Endothelial cell of umbilical vein (primary cell): ENCODE data around the gene MICALL1.

Source experiments
- CTCF ChIP-seq, 2 donors: IDR thresholded peaks; 1 replicate in 1 of 2; 2 replicates in 1 of 2; pipeline ENCODE4 v1.5.1; 2011; ENCODE audit warnings: low read length in 2 of 2, mild to moderate bottlenecking in 2 of 2, moderate library complexity in 2 of 2, control low read depth in 1 of 2, inconsistent platforms in 1 of 2, low read depth in 1 of 2; ENCODE audit not compliant: insufficient read depth in 1 of 2; ENCODE audit errors: extremely low read depth in 1 of 2
- EZH2 ChIP-seq: IDR thresholded peaks from 2 replicates; pipeline ENCODE4 v1.6.1; 2012; ENCODE audit warnings: borderline replicate concordance, low read depth, mild to moderate bottlenecking, moderate library complexity, low read length, inconsistent platforms; ENCODE audit not compliant: severe bottlenecking
- MYC ChIP-seq: IDR thresholded peaks from one replicate; pipeline ENCODE4 v1.6.1; 2011; ENCODE audit warnings: mild to moderate bottlenecking, low read depth, low read length
- POLR2A ChIP-seq: IDR thresholded peaks from 2 replicates; pipeline ENCODE4 v1.6.1; 2012; ENCODE audit warnings: low read depth, mild to moderate bottlenecking, control low read depth, low read length
- POLR2AphosphoS5 ChIP-seq: IDR thresholded peaks from 2 replicates; pipeline ENCODE4 v1.6.1; 2012; ENCODE audit warnings: low read depth, mild to moderate bottlenecking, control low read depth, low read length, moderate library complexity; ENCODE audit not compliant: insufficient read depth

DNA sequence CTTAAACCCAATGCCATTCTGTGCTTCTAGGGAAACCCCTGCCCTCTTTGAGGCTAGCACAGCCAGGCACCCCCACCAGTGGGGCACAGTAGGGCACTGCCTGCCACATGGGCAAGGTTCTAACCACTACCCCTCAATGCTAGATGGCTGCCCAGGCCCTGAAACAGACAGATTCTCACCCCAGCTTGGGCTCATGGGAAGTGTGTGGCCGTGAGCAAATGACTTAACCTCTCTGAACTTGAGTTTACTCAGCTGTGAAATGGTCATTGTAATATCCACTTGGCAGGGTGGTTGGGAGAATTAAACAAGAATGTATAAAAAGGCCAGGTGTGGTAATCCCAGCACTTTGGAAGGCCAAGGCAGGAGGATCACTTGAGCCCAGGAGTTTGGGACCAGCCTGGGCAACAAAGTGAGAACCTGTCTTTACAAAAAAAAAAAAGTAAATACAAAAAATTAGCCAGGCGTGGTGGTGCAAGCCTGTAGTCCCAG, 24.9 kb downstream of the MICALL1 start:
- TF ChIP-seq POLR2AphosphoS5, result no peak
- no peak for TF ChIP-seq EZH2
- TF ChIP-seq CTCF (IDR thresholded peaks at IDR 0.05; ENCODE audit: extremely low read depth in 1 of 2, insufficient read depth in 1 of 2, low read depth in 1 of 2, low read length in 2 of 2), result no peak
- TF ChIP-seq MYC, result no peak
- TF ChIP-seq POLR2A, result no peak
